Smooth muscle cell (in vitro differentiated cells): ENCODE measurements around the gene E2F4. TPM values are rescaled to one million over a fixed set of nuclear protein-coding genes. Genes with fewer than 3 reads are reported as not detected.

ENCODE experiments used
- DNase-seq: peaks from one replicate; lab custom pipeline; 2025; ENCODE audit not compliant: unreplicated experiment; lab: John Stamatoyannopoulos, UW
- H2AFZ ChIP-seq: fragments of 200-600 bp; sonication (generic); 2 replicates; pipeline ENCODE4 v1.6.0; 2016; ENCODE audit warnings: antibody characterized with exemption, low read depth, mild to moderate bottlenecking
- H3F3A ChIP-seq: fragments of 200-600 bp; sonication (generic); 2 replicates; pipeline ENCODE4 v1.6.0; 2017; ENCODE audit warnings: antibody characterized with exemption, low read depth
- H3K27ac ChIP-seq: fragments of 200-600 bp; sonication (generic); 2 replicates; pipeline ENCODE4 v1.5.1; 2016; ENCODE audit warnings: low read depth, mild to moderate bottlenecking
- H3K27me3 ChIP-seq: fragments of 200-600 bp; sonication (generic); 2 replicates; pipeline ENCODE4 v1.6.1; 2016; ENCODE audit warnings: low read depth, mild to moderate bottlenecking
- H3K36me3 ChIP-seq: fragments of 200-600 bp; sonication (generic); 2 replicates; pipeline ENCODE4 v1.5.1; 2016; ENCODE audit warnings: low read depth
- H3K4me1 ChIP-seq: fragments of 200-600 bp; sonication (generic); 2 replicates; pipeline ENCODE4 v1.5.1; 2016; ENCODE audit warnings: low read depth
- H3K4me2 ChIP-seq: fragments of 200-600 bp; sonication (generic); 2 replicates; pipeline ENCODE4 v1.6.0; 2016; ENCODE audit warnings: mild to moderate bottlenecking
- H3K4me3 ChIP-seq: fragments of 200-600 bp; sonication (generic); 2 replicates; pipeline ENCODE4 v1.5.1; 2016; ENCODE audit warnings: mild to moderate bottlenecking
- H3K79me2 ChIP-seq: fragments of 200-600 bp; sonication (generic); 2 replicates; pipeline ENCODE4 v1.6.0; 2016; ENCODE audit warnings: low read depth, mild to moderate bottlenecking
- H3K9ac ChIP-seq: fragments of 200-600 bp; sonication (generic); 2 replicates; pipeline ENCODE4 v1.6.0; 2016; ENCODE audit warnings: low read depth
- H3K9me3 ChIP-seq: fragments of 200-600 bp; sonication (generic); replicated peaks from 2 replicates; pipeline ENCODE4 v1.5.1; 2016; ENCODE audit warnings: low read depth
- H4K20me1 ChIP-seq: fragments of 200-600 bp; sonication (generic); 2 replicates; pipeline ENCODE4 v1.6.0; 2016; ENCODE audit warnings: low read depth
- WGBS: methylation state at CpG from one replicate; pipeline ENCODE4 v1.1.7; 2016; ENCODE audit warnings: low lambda C conversion rate; 5-methylcytosine and 5-hydroxymethylcytosine counted together
- polyA plus RNA-seq: library from polyadenylated mRNA; unstranded; fragments of >200 nt; fragmentation: Nextera tagmentation; extraction: Ambion mirVana; gene quantifications from 2 replicates; pipeline ENCODE4 v1.2.1, GENCODE V29; 2016
- total RNA-seq: library from RNA; depleted of rRNA; stranded (reverse); fragments of >200 nt; gene quantifications from 2 replicates; pipeline ENCODE4 v1.2.3, GENCODE V29; 2014
- TF ChIP-seq, protein P1 (sequence below): fragments of 200-600 bp; sonication (generic); IDR thresholded peaks from 2 replicates; pipeline ENCODE4 v1.5.1; 2017; ENCODE audit warnings: borderline replicate concordance, mild to moderate bottlenecking, antibody characterized with exemption; ENCODE audit not compliant: insufficient read depth, poor library complexity, severe bottlenecking

The E2F4 gene
- total and polyA plus RNA-seq, 2 experiments from 2014 or later: 49.9 to 53.8 TPM

DNA sequence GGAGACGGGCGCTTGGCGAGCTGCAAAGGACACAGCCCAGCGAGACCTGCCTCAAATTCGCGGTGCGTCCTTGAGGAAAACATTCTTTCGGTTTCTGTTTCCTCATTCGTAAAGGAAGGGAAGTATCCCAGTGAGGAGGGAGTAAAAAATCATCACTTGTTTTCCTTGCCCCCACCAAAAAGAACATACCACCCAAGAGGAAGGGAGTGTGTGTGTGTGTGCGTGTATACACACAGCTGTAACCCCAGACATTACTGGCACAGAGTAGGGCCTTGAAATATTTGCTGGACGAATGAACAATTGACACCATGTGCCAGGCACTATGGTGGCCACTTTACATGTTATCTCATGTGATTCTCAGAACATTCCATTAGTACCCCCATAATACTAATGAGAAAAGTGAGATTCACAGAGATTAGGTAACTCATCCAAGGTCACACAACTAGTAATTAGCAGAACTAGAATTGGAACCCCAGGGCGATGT is 6.3 kb upstream of the E2F4 start:
- Histone ChIP-seq H3K4me2 (no peak overlapping the region), H3K9ac (no peak overlapping the region), H3K79me2 (peaks cover 10% of the 10 kb centered on the region), H3K9me3 (no peaks in the 10 kb centered on the region), H4K20me1 (peaks cover 7% of the 10 kb centered on the region), H3K36me3 (no peaks in the 10 kb centered on the region), H3K4me1 (peaks cover 13% of the 10 kb centered on the region), H3K27ac (no peak overlapping the region), H3F3A (no peaks in the 10 kb centered on the region), H3K4me3 (no peak overlapping the region), H2AFZ (no peak overlapping the region), H3K27me3 (no peaks in the 10 kb centered on the region)
- DNase-seq: no peak
- 16% methylated on average over 12 of the region's 12 CpGs for WGBS
- TF ChIP-seq, protein P1, sequence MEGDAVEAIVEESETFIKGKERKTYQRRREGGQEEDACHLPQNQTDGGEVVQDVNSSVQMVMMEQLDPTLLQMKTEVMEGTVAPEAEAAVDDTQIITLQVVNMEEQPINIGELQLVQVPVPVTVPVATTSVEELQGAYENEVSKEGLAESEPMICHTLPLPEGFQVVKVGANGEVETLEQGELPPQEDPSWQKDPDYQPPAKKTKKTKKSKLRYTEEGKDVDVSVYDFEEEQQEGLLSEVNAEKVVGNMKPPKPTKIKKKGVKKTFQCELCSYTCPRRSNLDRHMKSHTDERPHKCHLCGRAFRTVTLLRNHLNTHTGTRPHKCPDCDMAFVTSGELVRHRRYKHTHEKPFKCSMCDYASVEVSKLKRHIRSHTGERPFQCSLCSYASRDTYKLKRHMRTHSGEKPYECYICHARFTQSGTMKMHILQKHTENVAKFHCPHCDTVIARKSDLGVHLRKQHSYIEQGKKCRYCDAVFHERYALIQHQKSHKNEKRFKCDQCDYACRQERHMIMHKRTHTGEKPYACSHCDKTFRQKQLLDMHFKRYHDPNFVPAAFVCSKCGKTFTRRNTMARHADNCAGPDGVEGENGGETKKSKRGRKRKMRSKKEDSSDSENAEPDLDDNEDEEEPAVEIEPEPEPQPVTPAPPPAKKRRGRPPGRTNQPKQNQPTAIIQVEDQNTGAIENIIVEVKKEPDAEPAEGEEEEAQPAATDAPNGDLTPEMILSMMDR: no peak

DNA sequence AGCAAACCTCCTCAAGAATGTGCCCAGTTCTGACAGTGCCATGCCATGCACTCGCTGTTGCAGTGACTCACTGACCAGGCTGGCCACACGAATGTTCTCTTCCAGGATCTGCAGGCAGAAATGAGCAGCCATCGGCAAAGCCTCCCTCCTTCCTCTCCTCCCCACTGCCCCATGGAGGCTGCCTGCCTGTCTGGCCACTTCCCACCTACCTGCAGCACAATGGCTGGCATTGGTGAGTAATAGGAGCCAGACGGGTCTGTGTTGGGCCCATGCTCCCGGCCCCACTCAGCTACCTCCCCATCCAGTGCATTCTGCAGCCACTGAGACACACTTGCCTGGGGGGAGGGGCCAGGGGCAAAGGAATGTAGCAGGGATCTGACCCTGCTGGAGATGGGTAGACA is 5.4 kb upstream of the E2F4 start:
- Histone ChIP-seq H3K27ac (no peak overlapping the region), H3K79me2 (peaks cover 11% of the 10 kb centered on the region), H3K9ac (no peak overlapping the region), H4K20me1 (peaks cover 7% of the 10 kb centered on the region), H3K4me1 (peaks cover 16% of the 10 kb centered on the region), H3K27me3 (no peaks in the 10 kb centered on the region), H3K9me3 (no peaks in the 10 kb centered on the region), H3F3A (no peaks in the 10 kb centered on the region), H3K36me3 (no peaks in the 10 kb centered on the region), H3K4me2 (no peak overlapping the region), H3K4me3 (no peak overlapping the region), H2AFZ (no peak overlapping the region)
- no peak for DNase-seq
- TF ChIP-seq, protein P1: no peak
- WGBS: 30% methylated on average over 5 of the region's 5 CpGs

DNA sequence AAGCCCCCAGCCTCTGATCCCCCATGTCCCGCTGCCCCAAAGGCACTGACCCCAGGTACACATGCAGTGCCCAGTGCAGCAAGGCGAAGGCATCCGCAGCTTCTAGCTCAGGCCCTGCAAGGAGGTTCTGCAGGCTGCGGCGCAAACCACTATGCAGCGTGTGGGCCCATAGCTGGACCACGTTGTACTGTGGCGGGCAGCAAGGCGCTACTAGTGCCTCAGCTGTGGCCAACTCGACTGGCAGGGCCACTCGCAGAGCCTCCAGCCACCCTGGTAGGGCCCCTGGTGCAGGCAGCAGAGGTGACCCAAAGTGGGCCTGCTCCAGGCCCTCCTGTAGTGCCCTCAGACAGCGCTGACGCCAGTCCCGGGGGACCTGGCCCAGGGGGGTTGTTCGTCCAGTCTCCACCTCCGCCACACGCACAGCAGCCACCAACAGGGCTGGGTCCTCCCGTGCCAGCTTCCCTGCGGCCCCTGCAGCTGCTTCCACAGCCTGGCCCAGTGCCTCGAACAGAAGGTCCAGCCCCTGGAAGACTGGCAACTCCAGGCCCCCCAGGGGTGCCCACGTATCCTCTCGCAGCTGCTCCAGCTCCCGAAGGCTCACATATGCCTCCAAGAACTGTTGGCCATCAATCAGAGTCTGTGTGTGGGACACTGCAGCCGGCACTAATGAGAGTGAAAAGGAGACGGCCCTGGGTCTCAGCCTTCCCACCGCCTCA is 4.6 kb upstream of the E2F4 start:
- H2AFZ ChIP-seq: no peak overlapping the region
- no peaks in the 10 kb centered on the region for H3K36me3 ChIP-seq
- DNase-seq: no peak
- peaks cover 18% of the 10 kb centered on the region for H3K4me1 ChIP-seq
- no peak overlapping the region for H3K4me3 ChIP-seq
- no peak overlapping the region for H3K27ac ChIP-seq
- peaks cover 8% of the 10 kb centered on the region for H4K20me1 ChIP-seq
- H3F3A ChIP-seq: no peaks in the 10 kb centered on the region
- no peaks in the 10 kb centered on the region for H3K27me3 ChIP-seq
- TF ChIP-seq, protein P1: no peak
- no peak overlapping the region for H3K9ac ChIP-seq
- no peak overlapping the region for H3K4me2 ChIP-seq
- H3K79me2 ChIP-seq: peaks cover 14% of the 10 kb centered on the region
- H3K9me3 ChIP-seq: no peaks in the 10 kb centered on the region
- WGBS: 96% methylated on average over 26 of the region's 26 CpGs

DNA sequence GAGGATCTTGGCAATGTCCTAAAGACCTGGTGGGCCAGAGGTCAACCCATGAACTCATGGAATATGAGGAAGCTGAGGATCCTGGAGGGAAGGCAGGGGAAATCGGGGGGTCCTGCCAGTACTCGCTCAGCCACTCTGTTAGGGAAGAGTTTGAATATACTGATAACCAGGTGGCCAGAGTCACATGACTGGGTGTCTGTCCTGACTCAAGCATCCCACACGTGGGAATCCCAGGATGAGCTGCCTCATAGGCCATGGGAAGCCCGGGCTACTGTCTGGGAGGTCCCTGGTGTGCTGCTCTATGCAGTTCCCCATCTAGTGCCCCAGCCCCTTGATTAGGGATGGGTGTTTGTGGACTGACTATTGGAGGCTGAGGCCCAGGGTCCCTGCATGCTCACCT is 3.6 kb upstream of the E2F4 start:
- H3K9ac ChIP-seq: no peak overlapping the region
- H3K27me3 ChIP-seq: no peaks in the 10 kb centered on the region
- no peaks in the 10 kb centered on the region for H3K9me3 ChIP-seq
- no peak overlapping the region for H3K27ac ChIP-seq
- H3K4me3 ChIP-seq: no peak overlapping the region
- TF ChIP-seq, protein P1: no peak
- no peaks in the 10 kb centered on the region for H3F3A ChIP-seq
- WGBS: 82% methylated on average over 4 of the region's 4 CpGs
- H3K4me1 ChIP-seq: peaks cover 22% of the 10 kb centered on the region
- peaks cover 16% of the 10 kb centered on the region for H3K79me2 ChIP-seq
- H4K20me1 ChIP-seq: peaks cover 18% of the 10 kb centered on the region
- no peak overlapping the region for H3K4me2 ChIP-seq
- H3K36me3 ChIP-seq: no peaks in the 10 kb centered on the region
- H2AFZ ChIP-seq: no peak overlapping the region
- DNase-seq: no peak
